Measurements from ENCODE around the gene HELZ. TPM values are rescaled to one million over a fixed set of nuclear protein-coding genes. Genes with fewer than 3 reads are reported as not detected.
"Not testable (repeated sequence)": the region's sequence is repeated elsewhere in the genome, so short reads cannot be mapped to it uniquely, and the experiment has no call there.

Gene HELZ
- total and polyA plus RNA-seq, 2 experiments from 2014 or later: 23.9 to 25.4 TPM

- H3K36me3 ChIP-seq (ENCODE audit: low read depth): no peaks in the 10 kb centered on the region
- 88 to 89% methylated on average over 5 of the region's 5 CpGs for WGBS, 2 experiments (ENCODE audit: low coverage in 1 of 2, low lambda C conversion rate in 2 of 2, missing lambda C conversion rate in 2 of 2)
- peaks cover 13% of the 10 kb centered on the region; the same call in 1 of the 2 replicates for H3K4me1 ChIP-seq (ENCODE audit: insufficient read depth)
- H2AFZ ChIP-seq: no peak overlapping the region
- DNase-seq: no peak
- H3F3A ChIP-seq (ENCODE audit: insufficient read depth): peaks cover 18% of the 10 kb centered on the region
- H3K9me3 ChIP-seq (ENCODE audit: low read depth): no peaks in the 10 kb centered on the region
- in situ Hi-C loops (cut with MboI): no loop called here
- H4K20me1 ChIP-seq (ENCODE audit: insufficient read depth): no peaks in the 10 kb centered on the region
- no peaks in the 10 kb centered on the region for H3K27me3 ChIP-seq (replicated peaks; ENCODE audit: insufficient read depth)
- TF ChIP-seq EZH2 (IDR thresholded peaks at IDR 0.05; ENCODE audit: insufficient read depth, poor library complexity, severe bottlenecking) (no peak), EZH2phosphoT487 (IDR thresholded peaks at IDR 0.05; ENCODE audit: insufficient read depth, low read depth) (no peak)
- H3K79me2 ChIP-seq (ENCODE audit: insufficient read depth): no peaks in the 10 kb centered on the region
- no peaks in the 10 kb centered on the region for H3K9me2 ChIP-seq (ENCODE audit: insufficient read depth)
- no peak overlapping the region for H3K27ac ChIP-seq
- H3K9ac ChIP-seq: no peak overlapping the region
- H3K4me3 ChIP-seq: no peak overlapping the region
- H3K4me2 ChIP-seq (ENCODE audit: unreplicated experiment): no peak overlapping the region
These were observed 11.2 kb upstream of the HELZ start for GRCh38 chr17:67256075-67256732.

GRCh38 chr17:67253384-67253783, 8.4 kb upstream of the HELZ start:
- Histone ChIP-seq H3K27me3 (replicated peaks; ENCODE audit: insufficient read depth) (no peaks in the 10 kb centered on the region), H3K4me2 (ENCODE audit: unreplicated experiment) (no peak overlapping the region), H3K4me3 (no peak overlapping the region), H4K20me1 (ENCODE audit: insufficient read depth) (no peaks in the 10 kb centered on the region), H3K9me3 (ENCODE audit: low read depth) (no peaks in the 10 kb centered on the region), H3K27ac (no peak overlapping the region), H2AFZ (no peak overlapping the region), H3K9me2 (ENCODE audit: insufficient read depth) (no peaks in the 10 kb centered on the region), H3K79me2 (ENCODE audit: insufficient read depth) (no peaks in the 10 kb centered on the region), H3K4me1 (ENCODE audit: insufficient read depth) (peaks cover 8% of the 10 kb centered on the region; the same call in 1 of the 2 replicates), H3K36me3 (ENCODE audit: low read depth) (no peaks in the 10 kb centered on the region), H3F3A (ENCODE audit: insufficient read depth) (0 out of 2 replicates have a peak, but pooled peaks cover 5% of the 10 kb centered on the region), H3K9ac (no peak overlapping the region)
- in situ Hi-C loops (cut with MboI): no loop called here
- WGBS, 2 experiments (ENCODE audit: low coverage in 1 of 2, low lambda C conversion rate in 2 of 2, missing lambda C conversion rate in 2 of 2): 65 to 73% methylated on average over 2 of the region's 2 CpGs
- peak; percentile 18 for DNase-seq
- TF ChIP-seq EZH2 (IDR thresholded peaks at IDR 0.05; ENCODE audit: insufficient read depth, poor library complexity, severe bottlenecking) (no peak), EZH2phosphoT487 (IDR thresholded peaks at IDR 0.05; ENCODE audit: insufficient read depth, low read depth) (no peak)

GRCh38 chr17:67251586-67251985, 6.6 kb upstream of the HELZ start:
- H4K20me1 ChIP-seq (ENCODE audit: insufficient read depth); H2AFZ ChIP-seq; H3K27me3 ChIP-seq (replicated peaks; ENCODE audit: insufficient read depth); H3K36me3 ChIP-seq (ENCODE audit: low read depth); H3K9me3 ChIP-seq (ENCODE audit: low read depth); H3K9ac ChIP-seq; H3K27ac ChIP-seq; H3K4me3 ChIP-seq; in situ Hi-C loops (cut with MboI); H3K9me2 ChIP-seq (ENCODE audit: insufficient read depth); DNase-seq; H3K4me1 ChIP-seq (ENCODE audit: insufficient read depth); H3K4me2 ChIP-seq (ENCODE audit: unreplicated experiment); H3K79me2 ChIP-seq (ENCODE audit: insufficient read depth); H3F3A ChIP-seq (ENCODE audit: insufficient read depth): not testable (repeated sequence)
- 92 to 93% methylated on average over 4 of the region's 4 CpGs for WGBS, 2 experiments (ENCODE audit: low coverage in 1 of 2, low lambda C conversion rate in 2 of 2, missing lambda C conversion rate in 2 of 2)

- H3K4me2 ChIP-seq (ENCODE audit: unreplicated experiment): no peak overlapping the region
- H3K36me3 ChIP-seq (ENCODE audit: low read depth): no peaks in the 10 kb centered on the region
- H3K27ac ChIP-seq: no peak overlapping the region
- no peaks in the 10 kb centered on the region for H4K20me1 ChIP-seq (ENCODE audit: insufficient read depth)
- H3F3A ChIP-seq (ENCODE audit: insufficient read depth): 0 out of 2 replicates have a peak, but pooled peaks cover 6% of the 10 kb centered on the region
- no peak overlapping the region for H3K9ac ChIP-seq
- in situ Hi-C loops (cut with MboI): no loop called here
- H3K27me3 ChIP-seq (replicated peaks; ENCODE audit: insufficient read depth): no peaks in the 10 kb centered on the region
- H3K9me2 ChIP-seq (ENCODE audit: insufficient read depth): no peaks in the 10 kb centered on the region
- peaks cover 17% of the 10 kb centered on the region for H3K79me2 ChIP-seq (ENCODE audit: insufficient read depth)
- no peak for DNase-seq
- no peak overlapping the region for H2AFZ ChIP-seq
- TF ChIP-seq EZH2 (IDR thresholded peaks at IDR 0.05; ENCODE audit: insufficient read depth, poor library complexity, severe bottlenecking) (no peak), EZH2phosphoT487 (IDR thresholded peaks at IDR 0.05; ENCODE audit: insufficient read depth, low read depth) (no peak)
- H3K9me3 ChIP-seq (ENCODE audit: low read depth): no peaks in the 10 kb centered on the region
- H3K4me1 ChIP-seq (ENCODE audit: insufficient read depth): peaks cover 8% of the 10 kb centered on the region
- no peak overlapping the region for H3K4me3 ChIP-seq
- 78 to 87% methylated on average over 6 of the region's 6 CpGs for WGBS, 2 experiments (ENCODE audit: low coverage in 1 of 2, low lambda C conversion rate in 2 of 2, missing lambda C conversion rate in 2 of 2)
These were observed 3.3 kb upstream of the HELZ start for GRCh38 chr17:67248291-67248690.
